Memory B cell (primary cell): ENCODE measurements around the gene PIP5K1B.

ENCODE experiments used
- ATAC-seq: fragments of 150-1000 bp; cut with Tn5 transposase; 2 replicates; pipeline ENCODE4 v1.10.0; 2021; ENCODE audit warnings: low read depth, mild to moderate bottlenecking, moderate library complexity
- DNase-seq, 2 donors: peaks; one replicate each; pipeline ENCODE4 v3.0.0; 2022; ENCODE audit warnings: low spot score in 2 of 2
- H3K27ac Mint-ChIP-seq: one replicate; pipeline ENCODE4 v1.8.0; 2022; ENCODE audit warnings: mild to moderate bottlenecking, moderate library complexity, mixed read lengths
- H3K27me3 Mint-ChIP-seq: one replicate; pipeline ENCODE4 v1.8.0; 2022; ENCODE audit warnings: mixed read lengths
- H3K36me3 Mint-ChIP-seq: one replicate; pipeline ENCODE4 v1.8.0; 2022; ENCODE audit warnings: mild to moderate bottlenecking, mixed read lengths
- H3K4me1 Mint-ChIP-seq: one replicate; pipeline ENCODE4 v1.8.0; 2022; ENCODE audit warnings: mixed read lengths
- H3K4me3 Mint-ChIP-seq: one replicate; pipeline ENCODE4 v1.8.0; 2022; ENCODE audit warnings: mild to moderate bottlenecking, moderate library complexity, mixed read lengths
- H3K9me3 Mint-ChIP-seq: one replicate; pipeline ENCODE4 v1.8.0; 2022; ENCODE audit warnings: mixed read lengths

The PIP5K1B gene

DNA sequence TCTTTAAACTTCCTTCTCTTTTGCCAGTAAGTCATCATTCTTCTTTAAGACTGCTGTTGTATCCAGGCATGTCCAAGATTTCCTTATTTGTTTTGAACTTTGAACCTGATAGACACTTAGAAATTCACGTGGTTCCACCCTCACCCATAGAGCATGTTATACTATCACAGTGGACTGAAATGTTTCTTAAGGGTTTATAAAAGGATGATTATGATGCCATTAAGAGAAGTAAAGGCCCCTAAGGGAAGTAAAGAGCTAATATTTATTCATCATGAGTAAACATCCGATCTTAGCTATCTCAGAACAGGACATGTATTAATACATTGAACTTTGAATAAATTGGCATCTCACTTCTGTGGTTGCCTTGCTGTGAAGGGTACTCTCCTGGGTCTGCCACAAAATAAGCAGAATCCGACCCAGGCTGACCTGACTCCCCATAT is 259.1 kb downstream of the PIP5K1B start:
- H3K4me3 Mint-ChIP-seq = no peak overlapping the region
- DNase-seq (no peak), ATAC-seq (no peak)
- H3K36me3 Mint-ChIP-seq = peaks cover 23% of the 10 kb centered on the region
- peaks cover 5% of the 10 kb centered on the region for H3K4me1 Mint-ChIP-seq
- peak overlapping the region; percentile 7 for H3K27ac Mint-ChIP-seq
- no peaks in the 10 kb centered on the region for H3K9me3 Mint-ChIP-seq
- no peaks in the 10 kb centered on the region for H3K27me3 Mint-ChIP-seq

DNA sequence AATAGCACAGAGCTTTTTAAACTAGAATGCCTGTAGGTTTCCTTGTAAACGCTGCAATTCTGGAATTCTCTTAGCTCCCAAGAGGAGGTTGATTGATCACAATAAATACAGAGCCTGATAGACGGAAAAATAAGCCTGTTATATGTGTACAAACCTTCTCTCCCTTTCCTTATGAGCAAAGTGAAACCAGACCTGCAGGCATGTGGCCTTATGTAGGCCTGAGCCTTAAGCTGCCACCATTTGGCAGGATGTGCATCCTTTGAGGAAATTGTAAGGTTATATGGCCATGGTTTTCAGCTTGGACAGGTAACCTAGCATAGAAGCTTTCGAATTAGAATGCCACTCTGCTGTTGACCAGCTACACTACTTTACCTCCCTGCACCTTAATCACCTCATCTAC is 259.7 kb downstream of the PIP5K1B start:
- no peak overlapping the region for H3K27ac Mint-ChIP-seq
- H3K4me1 Mint-ChIP-seq = peaks cover 5% of the 10 kb centered on the region
- DNase-seq (no peak), ATAC-seq (no peak)
- peaks cover 25% of the 10 kb centered on the region for H3K36me3 Mint-ChIP-seq
- H3K4me3 Mint-ChIP-seq = no peak overlapping the region
- no peaks in the 10 kb centered on the region for H3K9me3 Mint-ChIP-seq
- H3K27me3 Mint-ChIP-seq = no peaks in the 10 kb centered on the region

DNA sequence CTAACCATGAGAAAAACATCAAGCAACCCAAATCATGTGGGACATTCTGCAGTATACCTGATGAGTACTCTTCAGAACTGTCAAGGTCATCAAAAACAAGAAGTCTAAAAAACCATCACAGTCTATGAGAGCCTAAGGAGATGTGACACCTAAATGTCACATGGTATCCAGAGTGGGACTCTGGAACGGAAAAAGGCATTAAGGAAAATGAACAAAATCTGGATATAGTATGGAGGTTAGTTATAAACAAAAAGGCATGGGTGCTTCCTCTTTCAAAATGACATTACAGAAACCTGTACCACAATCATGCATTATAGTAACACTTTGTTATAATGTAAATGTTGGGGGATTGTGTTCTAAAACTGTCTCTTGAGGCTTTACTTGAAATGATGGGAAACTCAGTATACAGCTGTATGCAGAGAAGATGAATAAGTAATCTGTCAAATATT is 261.5 kb downstream of the PIP5K1B start:
- no peaks in the 10 kb centered on the region for H3K27me3 Mint-ChIP-seq
- peaks cover 5% of the 10 kb centered on the region for H3K4me1 Mint-ChIP-seq
- H3K36me3 Mint-ChIP-seq = peaks cover 27% of the 10 kb centered on the region
- H3K4me3 Mint-ChIP-seq = no peak overlapping the region
- ATAC-seq (no peak), DNase-seq (no peak)
- H3K27ac Mint-ChIP-seq = no peak overlapping the region
- H3K9me3 Mint-ChIP-seq = no peaks in the 10 kb centered on the region

DNA sequence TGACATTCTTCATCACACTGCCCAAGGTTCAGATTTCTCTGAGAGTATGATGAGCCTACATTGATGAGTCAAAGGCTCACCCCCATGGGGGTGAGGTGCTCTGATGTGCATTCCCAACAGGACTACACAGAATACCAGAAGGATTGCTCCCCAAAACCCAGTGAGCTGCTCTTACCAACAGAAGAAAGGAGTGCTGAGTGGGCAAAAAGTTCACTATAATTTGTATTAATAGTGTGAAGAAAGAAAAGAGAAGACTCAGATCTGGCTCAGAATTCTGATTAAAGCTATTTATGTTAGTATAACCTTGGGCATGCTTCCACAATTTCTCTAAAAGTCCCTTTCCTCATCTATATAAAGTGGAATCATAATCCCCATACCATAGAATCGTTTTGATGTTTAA is 262.8 kb downstream of the PIP5K1B start:
- Mint-ChIP-seq H3K27me3 (no peaks in the 10 kb centered on the region), H3K4me1 (peaks cover 5% of the 10 kb centered on the region), H3K36me3 (peaks cover 25% of the 10 kb centered on the region), H3K4me3 (no peak overlapping the region), H3K9me3 (no peaks in the 10 kb centered on the region), H3K27ac (no peak overlapping the region)
- DNase-seq (no peak), ATAC-seq (no peak)

DNA sequence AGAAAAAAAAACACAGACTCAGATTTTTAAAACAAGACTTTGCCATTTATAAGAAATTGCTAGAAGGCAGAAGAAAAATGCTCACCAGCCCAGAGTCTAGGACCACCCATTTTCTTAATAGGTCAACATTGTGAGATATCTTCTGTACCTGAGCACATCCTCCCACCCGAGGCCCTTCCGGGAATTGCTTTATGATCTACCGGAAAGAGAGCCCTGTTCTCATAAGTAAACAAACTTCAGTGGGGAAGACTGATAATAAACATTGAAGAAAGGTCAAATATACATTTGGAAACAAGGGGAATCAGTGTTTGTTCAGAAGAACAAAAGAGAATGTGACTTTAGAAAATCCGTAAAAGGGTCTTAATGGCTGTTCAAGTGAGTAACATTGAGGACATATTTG is 264.5 kb downstream of the PIP5K1B start:
- Mint-ChIP-seq H3K27me3 (no peaks in the 10 kb centered on the region), H3K4me1 (peaks cover 7% of the 10 kb centered on the region), H3K4me3 (no peak overlapping the region), H3K36me3 (peaks cover 19% of the 10 kb centered on the region), H3K27ac (no peak overlapping the region), H3K9me3 (no peaks in the 10 kb centered on the region)
- no peak for DNase-seq
- no peak for ATAC-seq

DNA sequence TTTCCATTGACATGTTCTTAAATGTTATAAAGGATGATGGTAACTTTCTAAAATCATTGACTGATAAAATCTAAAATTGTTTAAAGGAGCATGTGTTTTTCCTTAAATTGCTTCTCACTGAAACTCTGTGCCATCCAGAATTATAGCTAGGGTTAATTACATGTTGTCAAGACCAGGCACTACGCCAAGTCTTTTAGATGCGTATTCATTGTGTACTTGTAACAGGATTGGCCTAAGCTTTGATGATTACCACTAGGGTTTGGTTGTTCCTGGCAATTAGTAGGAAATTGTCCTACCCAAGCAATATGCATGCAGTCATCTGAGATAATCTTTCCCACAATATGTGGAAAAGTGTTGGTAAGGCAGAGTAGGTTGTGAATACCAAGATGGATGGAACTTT is 265.1 kb downstream of the PIP5K1B start:
- Mint-ChIP-seq H3K27ac (no peak overlapping the region), H3K4me3 (no peak overlapping the region), H3K4me1 (peaks cover 7% of the 10 kb centered on the region), H3K36me3 (peaks cover 19% of the 10 kb centered on the region), H3K27me3 (no peaks in the 10 kb centered on the region), H3K9me3 (no peaks in the 10 kb centered on the region)
- DNase-seq (no peak), ATAC-seq (no peak)

DNA sequence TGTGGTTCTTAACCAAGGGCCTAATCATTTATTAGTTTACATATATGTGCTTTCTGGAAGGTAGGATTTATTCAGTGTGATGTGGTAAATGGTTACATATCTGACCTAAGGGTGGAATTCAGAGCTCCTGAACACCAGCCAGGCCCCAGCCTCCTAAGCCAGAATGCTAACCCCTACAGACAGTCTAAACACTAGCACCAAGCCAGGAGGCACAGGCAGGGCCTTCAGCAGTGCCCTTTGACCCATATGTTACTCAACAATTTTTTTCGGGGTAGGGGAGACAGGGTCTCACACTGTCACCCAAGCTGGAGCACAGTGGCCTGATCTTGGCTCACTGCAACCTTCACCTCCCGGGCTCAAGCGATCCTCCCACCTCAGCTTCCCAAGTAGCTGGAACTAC is 268.6 kb downstream of the PIP5K1B start:
- ATAC-seq (no peak), DNase-seq (no peak)
- no peaks in the 10 kb centered on the region for H3K27me3 Mint-ChIP-seq
- peak overlapping the region; percentile 72 for H3K27ac Mint-ChIP-seq
- H3K4me1 Mint-ChIP-seq = peaks cover 24% of the 10 kb centered on the region
- H3K9me3 Mint-ChIP-seq = no peaks in the 10 kb centered on the region
- peaks cover 12% of the 10 kb centered on the region for H3K36me3 Mint-ChIP-seq
- no peak overlapping the region for H3K4me3 Mint-ChIP-seq

DNA sequence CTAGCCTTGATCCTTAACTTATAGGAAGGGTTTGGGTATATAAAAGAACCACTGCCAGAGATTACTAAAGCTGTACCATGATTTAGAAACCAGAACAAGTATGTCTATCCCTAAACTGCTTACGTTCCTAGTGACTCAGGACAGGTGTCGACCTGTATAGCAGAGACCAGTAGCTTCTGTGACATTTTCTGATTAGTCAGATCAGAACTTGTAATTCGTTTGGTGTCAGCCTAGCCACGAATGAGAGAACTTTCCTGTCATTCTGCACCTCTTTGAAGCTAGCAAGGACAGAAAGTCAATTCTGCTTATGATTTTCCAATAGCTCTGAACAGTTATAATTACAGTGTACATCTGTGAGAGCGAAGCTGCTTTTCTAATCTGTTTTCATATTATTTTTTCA is 269.4 kb downstream of the PIP5K1B start:
- ATAC-seq (no peak), DNase-seq (no peak)
- Mint-ChIP-seq H3K27ac (peak overlapping the region; percentile 72), H3K4me3 (no peak overlapping the region), H3K4me1 (peaks cover 27% of the 10 kb centered on the region), H3K36me3 (peaks cover 10% of the 10 kb centered on the region), H3K27me3 (no peaks in the 10 kb centered on the region), H3K9me3 (no peaks in the 10 kb centered on the region)

DNA sequence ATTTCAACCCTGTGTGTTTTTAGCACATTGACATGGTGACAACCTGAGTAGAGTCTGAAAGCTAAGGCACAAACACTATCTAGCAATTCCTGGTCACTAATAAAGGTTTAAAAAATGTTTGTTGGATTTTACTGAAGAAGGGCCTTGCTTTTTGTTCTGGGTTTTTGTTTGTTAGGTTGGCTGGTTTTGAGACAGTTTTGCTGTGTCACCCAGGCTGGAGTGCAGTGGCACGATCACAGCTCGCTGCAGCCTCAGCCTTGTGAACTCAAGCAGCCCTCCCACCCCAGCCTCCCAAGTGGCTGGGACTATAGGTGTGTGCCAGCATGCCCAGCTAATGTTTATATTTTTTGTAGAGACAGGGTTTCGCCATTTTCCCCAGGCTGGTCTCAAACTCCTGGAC is 269.9 kb downstream of the PIP5K1B start:
- ATAC-seq = no peak
- H3K4me1 Mint-ChIP-seq = peaks cover 29% of the 10 kb centered on the region
- no peak overlapping the region for H3K4me3 Mint-ChIP-seq
- peak overlapping the region; percentile 72 for H3K27ac Mint-ChIP-seq
- H3K9me3 Mint-ChIP-seq = no peaks in the 10 kb centered on the region
- no peaks in the 10 kb centered on the region for H3K27me3 Mint-ChIP-seq
- no peak for DNase-seq
- H3K36me3 Mint-ChIP-seq = peaks cover 8% of the 10 kb centered on the region

DNA sequence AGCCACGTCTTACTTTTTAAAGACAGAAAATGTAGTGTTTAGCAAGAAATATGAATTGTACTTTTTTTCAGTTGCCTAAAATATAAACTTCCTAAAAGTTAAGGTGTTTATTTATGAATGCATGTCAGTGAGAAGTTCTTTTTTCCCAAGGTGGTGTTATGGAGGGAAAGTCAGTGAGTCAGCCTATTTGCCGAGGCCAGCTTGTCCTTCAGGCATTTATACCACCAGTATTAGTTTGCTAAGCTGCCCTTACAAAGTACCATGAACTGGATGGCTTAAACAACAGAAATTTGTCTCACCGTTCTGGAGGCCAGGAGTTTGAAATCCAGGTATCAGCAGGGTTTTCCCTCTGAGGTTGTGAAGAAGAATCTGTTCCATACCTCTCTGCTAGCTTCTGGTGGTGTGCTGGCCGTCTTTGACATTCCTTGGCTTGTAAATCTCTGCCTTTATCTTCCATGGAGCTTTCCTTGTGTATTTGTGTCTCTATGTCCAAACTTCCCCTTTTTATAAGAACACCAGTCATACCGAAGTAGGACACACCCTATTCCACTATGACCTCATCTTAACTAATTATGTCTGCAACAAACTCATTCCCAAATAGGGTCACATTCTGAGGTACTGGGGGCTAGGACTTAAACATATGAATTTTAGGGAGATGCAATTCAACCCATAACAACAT is 270.5 kb downstream of the PIP5K1B start:
- Mint-ChIP-seq H3K9me3 (no peaks in the 10 kb centered on the region), H3K36me3 (peaks cover 8% of the 10 kb centered on the region), H3K27ac (peak overlapping the region; percentile 72), H3K27me3 (no peaks in the 10 kb centered on the region), H3K4me1 (peaks cover 29% of the 10 kb centered on the region), H3K4me3 (no peak overlapping the region)
- ATAC-seq (peak; percentile 65), DNase-seq (no peak)

DNA sequence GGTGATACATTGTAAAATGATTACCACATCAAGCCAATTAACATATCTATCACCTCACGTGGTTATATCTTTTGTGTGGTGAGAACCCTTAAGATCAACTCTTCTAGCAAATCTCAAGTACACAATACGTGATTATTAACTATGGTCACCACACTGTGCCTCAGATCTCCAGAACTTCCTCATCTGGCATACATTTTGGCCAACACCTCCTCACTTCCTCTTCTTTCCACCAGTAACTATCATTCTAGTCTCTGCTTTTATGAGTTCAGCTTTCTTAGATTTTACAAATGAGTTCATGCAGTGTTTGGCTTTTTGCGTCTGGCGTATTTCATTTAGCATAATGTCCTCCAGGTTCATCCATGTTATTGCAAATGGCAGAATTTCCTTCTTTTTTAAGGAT is 273.0 kb downstream of the PIP5K1B start:
- DNase-seq = peak in 1 of 2 donors; percentile 14
- ATAC-seq = peak; percentile 86
- no peak overlapping the region for H3K27ac Mint-ChIP-seq
- peaks cover 3% of the 10 kb centered on the region for H3K36me3 Mint-ChIP-seq
- peak overlapping the region; percentile 28 for H3K4me3 Mint-ChIP-seq
- no peaks in the 10 kb centered on the region for H3K27me3 Mint-ChIP-seq
- H3K4me1 Mint-ChIP-seq = peaks cover 32% of the 10 kb centered on the region
- no peaks in the 10 kb centered on the region for H3K9me3 Mint-ChIP-seq

DNA sequence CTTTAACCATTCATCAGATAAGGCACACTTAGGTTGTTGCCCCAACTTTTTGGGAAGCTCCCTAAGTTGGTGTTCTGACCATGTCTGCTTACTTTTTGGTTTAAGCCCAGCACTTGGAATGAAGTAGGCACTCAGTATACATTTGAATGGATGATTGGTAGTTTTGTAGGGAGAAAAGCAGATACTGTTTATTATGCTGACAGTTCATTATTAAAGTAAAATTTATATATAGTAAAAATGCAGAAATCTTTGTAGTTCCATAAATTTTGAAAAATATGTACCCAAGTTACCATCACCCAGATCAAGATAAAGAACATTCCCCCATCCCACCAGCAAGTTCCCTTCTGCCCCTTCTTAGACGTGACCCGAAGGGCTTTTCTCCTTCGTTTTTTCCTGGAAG is 273.5 kb downstream of the PIP5K1B start:
- ATAC-seq = no peak

DNA sequence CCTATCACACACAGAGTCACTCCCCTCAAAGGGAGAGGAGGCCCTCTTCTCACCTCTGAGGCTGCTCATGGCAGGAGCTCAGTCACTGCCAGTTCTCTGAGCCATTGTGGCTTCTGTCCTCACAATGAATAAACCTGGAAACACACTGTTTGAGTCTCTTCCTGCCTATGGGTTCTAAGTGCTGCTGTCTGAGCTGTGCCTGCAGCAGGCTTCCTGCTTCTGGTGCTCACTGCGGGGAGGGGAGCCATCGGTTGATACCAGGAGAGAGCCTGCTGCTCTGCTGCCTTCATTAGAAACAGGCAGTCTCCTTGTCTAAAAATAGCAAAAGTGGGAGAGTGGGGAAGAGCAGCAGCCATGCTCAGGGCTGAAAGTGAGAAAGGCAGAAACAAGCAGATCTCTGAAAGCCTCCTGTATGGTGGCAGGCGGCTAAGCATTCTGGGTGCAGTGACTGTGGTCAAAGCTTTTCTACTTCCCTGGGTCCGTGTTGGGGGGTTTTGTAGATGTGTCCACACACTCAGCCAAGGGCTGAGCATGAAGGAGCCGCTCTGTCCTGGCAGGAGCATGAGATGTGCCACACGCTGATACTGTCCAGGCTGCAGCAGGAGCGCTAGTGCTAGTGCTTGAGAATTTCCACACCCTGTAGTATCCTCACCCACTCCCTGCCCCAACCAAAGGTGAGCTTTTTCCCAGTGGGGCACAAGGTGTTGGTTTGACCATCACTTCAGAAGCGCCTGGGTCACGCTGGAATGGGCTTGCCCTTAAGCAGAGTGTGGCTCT is 274.7 kb downstream of the PIP5K1B start:
- Mint-ChIP-seq H3K36me3 (peaks cover 3% of the 10 kb centered on the region), H3K9me3 (no peaks in the 10 kb centered on the region), H3K4me1 (peaks cover 27% of the 10 kb centered on the region), H3K27me3 (no peaks in the 10 kb centered on the region), H3K27ac (no peak overlapping the region), H3K4me3 (no peak overlapping the region)
- no peak for ATAC-seq
- no peak for DNase-seq

More for the DNA sequence above, 273.5 kb downstream of the PIP5K1B start:
- Mint-ChIP-seq H3K36me3 (peaks cover 3% of the 10 kb centered on the region), H3K4me1 (peaks cover 32% of the 10 kb centered on the region), H3K9me3 (no peaks in the 10 kb centered on the region), H3K27me3 (no peaks in the 10 kb centered on the region), H3K27ac (no peak overlapping the region), H3K4me3 (no peak overlapping the region)
- no peak for DNase-seq

DNA sequence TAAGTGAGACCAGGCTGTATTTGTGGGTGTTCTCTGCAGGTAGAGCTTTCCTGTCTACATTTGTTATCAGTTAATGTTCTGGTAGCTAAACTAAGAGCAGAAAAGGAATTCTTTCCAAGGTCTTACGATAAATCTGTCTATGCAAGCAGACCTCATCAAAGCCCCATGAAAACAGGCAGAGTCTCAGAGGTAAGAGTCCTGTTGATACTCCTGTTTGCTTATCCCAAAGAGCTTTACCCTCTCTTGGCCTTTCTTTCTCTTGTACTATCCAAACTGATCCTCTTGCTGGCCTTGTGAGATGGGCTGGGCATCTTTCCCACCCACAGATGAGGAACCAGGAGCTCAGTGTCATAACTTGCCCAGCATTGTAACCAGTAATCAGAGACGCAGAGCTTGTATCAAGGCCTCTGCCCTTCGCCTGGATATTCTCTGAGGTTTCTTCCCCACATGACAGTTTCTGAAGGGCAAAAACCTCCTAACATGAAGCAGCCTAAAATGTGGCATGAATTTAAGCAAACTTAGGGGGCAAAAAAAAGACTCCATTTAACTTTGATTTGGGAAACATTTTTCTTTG is 275.4 kb downstream of the PIP5K1B start:
- ATAC-seq (no peak), DNase-seq (no peak)
- no peaks in the 10 kb centered on the region for H3K9me3 Mint-ChIP-seq
- peaks cover 25% of the 10 kb centered on the region for H3K4me1 Mint-ChIP-seq
- H3K27me3 Mint-ChIP-seq = no peaks in the 10 kb centered on the region
- no peak overlapping the region for H3K4me3 Mint-ChIP-seq
- H3K36me3 Mint-ChIP-seq = peaks cover 5% of the 10 kb centered on the region
- no peak overlapping the region for H3K27ac Mint-ChIP-seq
